Ecto neural progenitor cell (in vitro differentiated cells): ENCODE measurements around the gene SEZ6L.

Source experiments
- DNase-seq: peaks from one replicate; pipeline ENCODE4 v3.0.0-alpha.2; 2018; ENCODE audit warnings: low spot score

SEZ6L gene

DNA sequence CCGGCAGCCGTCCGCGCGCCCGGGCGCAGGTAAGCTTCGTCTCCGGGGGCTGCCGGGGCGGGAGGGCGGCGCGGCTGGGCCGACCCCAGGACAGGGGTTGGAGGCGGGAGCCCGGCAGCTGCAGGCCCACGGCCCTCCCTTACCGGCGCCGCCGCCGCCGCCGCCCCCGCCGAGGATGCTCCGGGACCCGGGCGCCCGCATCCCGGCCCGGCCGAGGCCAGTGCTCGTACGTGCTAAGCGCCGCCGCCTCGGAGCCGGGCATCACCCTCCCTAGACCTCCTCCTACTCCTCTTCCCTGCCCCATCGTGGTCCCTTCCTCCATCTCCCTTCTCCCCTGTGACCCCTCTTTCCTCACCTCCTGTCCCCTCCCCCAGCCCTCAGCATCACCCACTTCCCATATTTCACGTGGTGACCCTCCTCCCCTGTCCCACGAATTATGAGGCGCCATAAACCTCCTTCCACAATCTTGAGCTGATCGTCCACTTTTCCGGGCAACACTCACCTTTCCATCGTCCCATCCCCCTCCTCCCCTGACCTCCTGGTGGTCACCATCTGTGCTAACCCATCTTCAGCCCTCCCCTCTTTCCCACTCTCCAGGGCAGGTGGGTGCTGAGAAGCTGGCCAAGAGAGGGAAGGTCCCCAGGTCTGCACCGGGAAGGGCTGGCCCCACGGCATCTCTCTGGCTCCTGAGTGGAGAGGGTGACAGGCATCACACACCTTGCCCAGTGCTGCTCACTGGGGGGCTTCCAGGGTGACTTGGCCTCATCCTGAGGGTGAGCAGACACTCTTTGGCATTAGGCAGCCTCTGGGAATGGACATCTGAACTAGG, 260.4 kb downstream of the SEZ6L start:
- peak; percentile 56 for DNase-seq

GRCh38 chr22:26430600-26430999, 261.3 kb downstream of the SEZ6L start:
- no peak for DNase-seq

GRCh38 chr22:26431261-26431995, 262.2 kb downstream of the SEZ6L start:
- DNase-seq = no peak

DNA sequence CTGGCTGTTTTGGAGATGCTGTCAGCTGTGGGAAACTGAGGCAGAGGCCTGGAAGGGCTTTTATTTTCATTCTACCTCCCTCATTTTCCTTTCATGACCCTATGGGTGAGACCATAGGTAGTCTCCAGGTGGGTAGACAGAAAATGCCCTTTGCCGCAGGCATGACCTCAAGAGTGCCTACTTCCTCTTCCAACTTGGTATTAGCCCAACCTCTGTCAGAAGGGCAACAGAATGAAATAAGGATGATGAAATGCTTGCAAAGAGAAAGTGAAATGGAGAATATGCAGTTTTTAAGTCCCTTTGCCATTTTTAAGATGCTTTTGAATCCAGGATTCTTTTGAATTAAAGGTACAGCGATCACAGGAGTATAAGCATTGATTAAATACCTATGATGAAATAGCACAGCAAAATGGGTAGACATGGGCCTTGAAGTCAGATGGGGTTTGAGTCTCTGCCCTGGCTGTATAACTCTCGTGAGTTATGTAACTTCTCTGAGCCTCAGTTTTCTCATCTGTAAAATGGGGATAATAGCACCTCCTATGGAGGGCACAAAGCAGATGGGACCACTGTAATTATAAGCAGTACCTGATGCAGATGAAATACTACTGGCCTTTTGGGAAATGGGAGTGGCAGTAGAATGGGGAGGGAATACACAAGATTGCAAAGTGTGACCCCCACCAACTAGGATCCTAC, 263.5 kb downstream of the SEZ6L start:
- DNase-seq = no peak
